Measurements from ENCODE around the gene ZNF98.

Gene ZNF98

DNA sequence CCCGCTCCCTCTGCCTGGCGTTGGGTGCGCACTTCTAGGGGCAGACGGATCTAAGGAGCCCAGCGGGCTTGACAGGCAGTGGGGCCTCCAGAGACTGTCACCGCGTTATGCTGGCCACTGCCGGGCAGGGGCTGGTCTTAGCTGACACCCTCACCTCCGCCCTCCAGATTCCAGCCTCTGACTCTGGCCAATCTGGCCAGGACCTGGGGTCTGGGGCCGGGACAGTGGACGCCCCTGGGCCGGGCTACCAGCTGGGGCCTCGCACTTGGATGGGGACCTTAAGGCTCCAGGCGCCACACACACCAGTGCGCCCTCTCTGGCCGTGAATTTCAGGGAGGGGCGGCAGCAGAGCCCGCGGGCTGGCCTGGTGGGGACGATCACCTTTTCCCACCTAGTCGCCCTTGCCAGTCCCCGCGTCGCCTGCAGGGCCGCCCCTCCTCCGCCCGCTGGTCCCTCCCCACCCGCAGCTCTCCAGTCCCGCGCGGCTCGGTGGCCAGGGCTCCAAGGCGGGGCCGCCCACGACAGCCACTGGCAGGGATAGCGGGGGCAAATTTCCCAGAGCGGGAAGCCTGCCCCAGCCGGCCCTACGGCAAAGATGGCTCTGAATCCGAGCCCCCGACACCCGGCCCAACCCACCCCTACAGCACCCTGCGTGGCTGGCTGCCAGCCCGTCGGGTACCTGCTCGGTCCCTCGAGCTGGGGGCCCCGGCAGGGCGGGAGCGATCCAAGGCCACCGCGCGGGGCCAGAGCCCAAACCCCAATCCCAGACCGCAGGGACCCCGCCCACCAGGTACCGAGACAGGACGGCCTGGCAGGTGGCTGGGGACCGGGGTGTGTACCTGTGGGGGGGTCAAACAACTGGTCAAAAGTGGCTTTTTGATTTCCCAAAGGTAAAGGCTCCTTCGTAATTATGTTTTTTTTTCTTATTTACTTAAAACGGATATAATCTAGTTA lies 6.1 kb upstream of the ZNF98 start:
- no peaks in the 10 kb centered on the region for H3K9me3 ChIP-seq (ENCODE audit: insufficient read depth, low read length)
- H4K20me1 ChIP-seq (ENCODE audit: low read depth, low read length): no peaks in the 10 kb centered on the region
- H3K79me2 ChIP-seq (ENCODE audit: insufficient read depth, low read length): no peaks in the 10 kb centered on the region
- H3K9ac ChIP-seq (ENCODE audit: low read length): no peak overlapping the region
- no peak overlapping the region for H3K27ac ChIP-seq (ENCODE audit: low read depth, low read length)
- no peak overlapping the region for H2AFZ ChIP-seq (ENCODE audit: low read depth, low read length, severe bottlenecking)
- H3K9me2 ChIP-seq (replicated peaks; ENCODE audit: insufficient read depth, low read length): no peaks in the 10 kb centered on the region
- TF ChIP-seq, protein P1, sequence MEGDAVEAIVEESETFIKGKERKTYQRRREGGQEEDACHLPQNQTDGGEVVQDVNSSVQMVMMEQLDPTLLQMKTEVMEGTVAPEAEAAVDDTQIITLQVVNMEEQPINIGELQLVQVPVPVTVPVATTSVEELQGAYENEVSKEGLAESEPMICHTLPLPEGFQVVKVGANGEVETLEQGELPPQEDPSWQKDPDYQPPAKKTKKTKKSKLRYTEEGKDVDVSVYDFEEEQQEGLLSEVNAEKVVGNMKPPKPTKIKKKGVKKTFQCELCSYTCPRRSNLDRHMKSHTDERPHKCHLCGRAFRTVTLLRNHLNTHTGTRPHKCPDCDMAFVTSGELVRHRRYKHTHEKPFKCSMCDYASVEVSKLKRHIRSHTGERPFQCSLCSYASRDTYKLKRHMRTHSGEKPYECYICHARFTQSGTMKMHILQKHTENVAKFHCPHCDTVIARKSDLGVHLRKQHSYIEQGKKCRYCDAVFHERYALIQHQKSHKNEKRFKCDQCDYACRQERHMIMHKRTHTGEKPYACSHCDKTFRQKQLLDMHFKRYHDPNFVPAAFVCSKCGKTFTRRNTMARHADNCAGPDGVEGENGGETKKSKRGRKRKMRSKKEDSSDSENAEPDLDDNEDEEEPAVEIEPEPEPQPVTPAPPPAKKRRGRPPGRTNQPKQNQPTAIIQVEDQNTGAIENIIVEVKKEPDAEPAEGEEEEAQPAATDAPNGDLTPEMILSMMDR (IDR thresholded peaks at IDR 0.05; ENCODE audit: insufficient read depth, low read length, poor library complexity, severe bottlenecking): no peak
- TF ChIP-seq EZH2phosphoT487 (conservative IDR thresholded peaks at IDR 0.05; ENCODE audit: low read length): no peak
- no peaks in the 10 kb centered on the region for H3K27me3 ChIP-seq (ENCODE audit: low read length)
- no peak overlapping the region for H3K4me2 ChIP-seq (ENCODE audit: low read depth, low read length, poor library complexity, severe bottlenecking)
- H3K36me3 ChIP-seq (ENCODE audit: low read length): no peaks in the 10 kb centered on the region
- H3K4me3 ChIP-seq (ENCODE audit: insufficient read depth, low read length, poor library complexity, severe bottlenecking): no peak overlapping the region
- no peaks in the 10 kb centered on the region for H3F3A ChIP-seq (ENCODE audit: insufficient read depth)

DNA sequence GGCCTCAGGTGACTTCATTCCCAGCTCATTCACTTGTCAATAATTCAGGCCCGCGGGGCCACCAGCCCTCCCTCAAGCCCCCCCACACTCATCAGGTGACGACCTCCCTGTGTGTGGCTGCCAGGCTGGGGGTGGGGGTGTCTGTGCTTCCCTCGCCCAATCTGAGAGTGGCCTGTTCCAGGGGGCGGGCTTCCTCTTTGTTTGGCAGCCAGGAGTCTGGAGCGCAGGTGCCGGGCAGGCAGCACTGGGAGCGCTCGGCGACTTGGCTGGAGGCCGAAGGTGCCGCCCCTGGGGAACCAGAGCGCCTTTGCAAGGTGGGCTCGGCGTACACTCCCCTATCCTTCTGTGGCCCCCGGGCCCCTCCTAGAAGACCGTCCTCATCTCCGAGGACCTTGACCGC lies 5.4 kb upstream of the ZNF98 start:
- Histone ChIP-seq H3K27ac (ENCODE audit: low read depth, low read length) (no peak overlapping the region), H2AFZ (ENCODE audit: low read depth, low read length, severe bottlenecking) (no peak overlapping the region), H4K20me1 (ENCODE audit: low read depth, low read length) (no peaks in the 10 kb centered on the region), H3K9ac (ENCODE audit: low read length) (no peak overlapping the region), H3K36me3 (ENCODE audit: low read length) (no peaks in the 10 kb centered on the region), H3K9me2 (replicated peaks; ENCODE audit: insufficient read depth, low read length) (no peaks in the 10 kb centered on the region), H3K4me2 (ENCODE audit: low read depth, low read length, poor library complexity, severe bottlenecking) (no peak overlapping the region), H3K9me3 (ENCODE audit: insufficient read depth, low read length) (no peaks in the 10 kb centered on the region), H3K79me2 (ENCODE audit: insufficient read depth, low read length) (no peaks in the 10 kb centered on the region), H3K27me3 (ENCODE audit: low read length) (no peaks in the 10 kb centered on the region), H3F3A (ENCODE audit: insufficient read depth) (no peaks in the 10 kb centered on the region), H3K4me3 (ENCODE audit: insufficient read depth, low read length, poor library complexity, severe bottlenecking) (no peak overlapping the region)
- TF ChIP-seq EZH2phosphoT487 (conservative IDR thresholded peaks at IDR 0.05; ENCODE audit: low read length): no peak
- TF ChIP-seq, protein P1 (IDR thresholded peaks at IDR 0.05; ENCODE audit: insufficient read depth, low read length, poor library complexity, severe bottlenecking): no peak

DNA sequence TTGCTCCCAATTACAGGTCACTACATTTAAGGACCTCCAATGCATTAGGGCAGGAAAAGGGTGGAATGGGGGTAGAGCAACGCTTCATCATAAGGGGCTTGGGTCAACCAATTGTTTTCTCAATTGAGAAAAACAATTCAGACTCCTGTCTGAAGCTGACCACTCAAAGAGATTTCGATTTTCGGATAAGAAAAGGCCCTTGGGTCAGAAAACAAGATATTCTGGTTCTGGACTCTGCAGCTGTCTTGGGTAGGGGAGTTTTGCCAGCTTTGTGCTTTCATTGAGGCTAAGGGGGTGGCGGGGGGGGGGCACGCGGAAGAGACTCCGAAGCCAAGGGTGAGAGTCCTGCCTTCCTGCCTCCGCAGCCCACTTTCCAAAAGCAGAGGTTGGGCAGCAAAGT lies 4.8 kb upstream of the ZNF98 start:
- Histone ChIP-seq H3K27me3 (ENCODE audit: low read length) (no peaks in the 10 kb centered on the region), H2AFZ (ENCODE audit: low read depth, low read length, severe bottlenecking) (no peak overlapping the region), H3K9ac (ENCODE audit: low read length) (no peak overlapping the region), H3K9me2 (replicated peaks; ENCODE audit: insufficient read depth, low read length) (no peaks in the 10 kb centered on the region), H3K36me3 (ENCODE audit: low read length) (no peaks in the 10 kb centered on the region), H3K9me3 (ENCODE audit: insufficient read depth, low read length) (no peaks in the 10 kb centered on the region), H3K4me2 (ENCODE audit: low read depth, low read length, poor library complexity, severe bottlenecking) (no peak overlapping the region), H3K27ac (ENCODE audit: low read depth, low read length) (no peak overlapping the region), H4K20me1 (ENCODE audit: low read depth, low read length) (no peaks in the 10 kb centered on the region), H3K79me2 (ENCODE audit: insufficient read depth, low read length) (no peaks in the 10 kb centered on the region), H3K4me3 (ENCODE audit: insufficient read depth, low read length, poor library complexity, severe bottlenecking) (no peak overlapping the region), H3F3A (ENCODE audit: insufficient read depth) (no peaks in the 10 kb centered on the region)
- TF ChIP-seq, protein P1 (IDR thresholded peaks at IDR 0.05; ENCODE audit: insufficient read depth, low read length, poor library complexity, severe bottlenecking): no peak
- no peak for TF ChIP-seq EZH2phosphoT487 (conservative IDR thresholded peaks at IDR 0.05; ENCODE audit: low read length)

Measured in SU-DHL-6 (cell line).